Peyer's patch (tissue), 4 donors: ENCODE measurements around the gene WBP11. TPM values are rescaled to one million over a fixed set of nuclear protein-coding genes. Genes with fewer than 3 reads are reported as not detected.

Experiments used
- DNase-seq, 3 donors: peaks; one replicate each; pipeline ENCODE4 v3.0.0-alpha.2; 2017 to 2019
- H3K27ac ChIP-seq, 4 donors: fragments of 200-600 bp; sonication (generic); one replicate each; pipeline ENCODE4 v1.5.1; 2016 to 2019
- H3K27me3 ChIP-seq, 2 donors: fragments of 200-600 bp; sonication (generic); one replicate each; pipeline ENCODE4 v1.5.1; 2019
- H3K36me3 ChIP-seq, 3 donors: fragments of 200-600 bp; sonication (generic); one replicate each; pipeline ENCODE4 v1.5.1; 2016 to 2019
- H3K4me1 ChIP-seq, 4 donors: fragments of 200-600 bp; sonication (generic); one replicate each; pipeline ENCODE4 v1.5.1; 2016 to 2019
- H3K4me3 ChIP-seq, 4 donors: fragments of 200-600 bp; sonication (generic); 1 replicate in 3 of 4; 2 replicates in 1 of 4; pipeline ENCODE4 v1.5.1; 2016 to 2019; ENCODE audit warnings: mild to moderate bottlenecking in 1 of 4
- H3K9me3 ChIP-seq, 4 donors: fragments of 200-600 bp; sonication (generic); one replicate each; pipeline ENCODE4 v1.5.1; 2016 to 2019; ENCODE audit warnings: mild to moderate bottlenecking in 1 of 4
- CTCF ChIP-seq, 6 experiments: fragments of 450-650 bp in 4 of 6; fragments of 200-600 bp in 2 of 6; sonication (generic) in 1 of 6; IDR thresholded peaks; one replicate each; pipeline ENCODE4 v1.5.1; 2017 to 2019; ENCODE audit warnings: antibody characterized with exemption in 6 of 6, mild to moderate bottlenecking in 3 of 6, moderate library complexity in 1 of 6
- POLR2A ChIP-seq, 2 donors: fragments of 450-650 bp; IDR thresholded peaks; one replicate each; pipeline ENCODE4 v1.5.1; 2017; ENCODE audit warnings: antibody characterized with exemption in 2 of 2, mild to moderate bottlenecking in 2 of 2, moderate library complexity in 2 of 2
- total RNA-seq, 4 donors: library from RNA; depleted of rRNA; stranded (reverse); fragments of >200 nt; gene quantifications; one replicate each; pipeline ENCODE4 v1.1.0, GENCODE V29; 2016

The WBP11 gene
- total RNA-seq, 4 donors from 2014 or later: 12.3 to 42.9 (median 12.8) TPM

- Histone ChIP-seq H3K4me1 (no peaks in the 10 kb centered on the region), H3K27me3 (no peaks in the 10 kb centered on the region), H3K9me3 (no peaks in the 10 kb centered on the region), H3K4me3 (no peak overlapping the region), H3K36me3 (peaks cover 0 to 7% (median 0%) of the 10 kb centered on the region in 3 donors), H3K27ac (no peak overlapping the region)
- no peak for DNase-seq
- no peak for TF ChIP-seq POLR2A (IDR thresholded peaks at IDR 0.05)
- no peak for TF ChIP-seq CTCF (IDR thresholded peaks at IDR 0.05)
Measured at GRCh38 chr12:14781563-14781962, 21.7 kb downstream of the WBP11 start.

GRCh38 chr12:14780859-14781258 lies 22.4 kb downstream of the WBP11 start:
- Histone ChIP-seq H3K27me3 (no peaks in the 10 kb centered on the region), H3K9me3 (no peaks in the 10 kb centered on the region), H3K27ac (no peak overlapping the region), H3K36me3 (peaks cover 0 to under 1% (median 0%) of the 10 kb centered on the region in 3 donors), H3K4me3 (no peak overlapping the region), H3K4me1 (no peaks in the 10 kb centered on the region)
- no peak for DNase-seq
- TF ChIP-seq POLR2A (IDR thresholded peaks at IDR 0.05): no peak

- Histone ChIP-seq H3K4me3 (no peak overlapping the region), H3K36me3 (no peaks in the 10 kb centered on the region), H3K27me3 (no peaks in the 10 kb centered on the region), H3K4me1 (no peaks in the 10 kb centered on the region), H3K9me3 (no peaks in the 10 kb centered on the region), H3K27ac (no peak overlapping the region)
- no peak for DNase-seq
- TF ChIP-seq CTCF (IDR thresholded peaks at IDR 0.05) (no peak), POLR2A (IDR thresholded peaks at IDR 0.05) (no peak)
Measured at GRCh38 chr12:14779834-14780233, 23.4 kb downstream of the WBP11 start.

- no peaks in the 10 kb centered on the region for H3K4me1 ChIP-seq
- H3K27ac ChIP-seq: no peak overlapping the region
- H3K9me3 ChIP-seq: no peaks in the 10 kb centered on the region
- H3K4me3 ChIP-seq: no peak overlapping the region
- no peaks in the 10 kb centered on the region for H3K36me3 ChIP-seq
- H3K27me3 ChIP-seq: no peaks in the 10 kb centered on the region
- TF ChIP-seq POLR2A (IDR thresholded peaks at IDR 0.05) (no peak), CTCF (IDR thresholded peaks at IDR 0.05) (no peak)
- no peak for DNase-seq
Measured at GRCh38 chr12:14777271-14777670, 26.0 kb downstream of the WBP11 start.

- Histone ChIP-seq H3K27ac (peak overlapping the region in 3 of 4 donors; percentile 6 to 99 (median 94)), H3K9me3 (no peaks in the 10 kb centered on the region), H3K36me3 (no peaks in the 10 kb centered on the region), H3K27me3 (no peaks in the 10 kb centered on the region), H3K4me3 (peak overlapping the region in 2 of 4 donors; percentile 63 to 90), H3K4me1 (no peaks in the 10 kb centered on the region)
- no peak for TF ChIP-seq POLR2A (IDR thresholded peaks at IDR 0.05)
- peak in 3 of 6 experiments; percentile 6 to 20 (median 9) for TF ChIP-seq CTCF (IDR thresholded peaks at IDR 0.05)
- DNase-seq: no peak
Measured at GRCh38 chr12:14776236-14776961, 26.9 kb downstream of the WBP11 start.

GRCh38 chr12:14775636-14775980 lies 27.7 kb downstream of the WBP11 start:
- no peaks in the 10 kb centered on the region for H3K9me3 ChIP-seq
- no peak for TF ChIP-seq POLR2A (IDR thresholded peaks at IDR 0.05)
- TF ChIP-seq CTCF (IDR thresholded peaks at IDR 0.05): no peak
- no peaks in the 10 kb centered on the region for H3K27me3 ChIP-seq
- no peak for DNase-seq
- H3K4me3 ChIP-seq: peak overlapping the region; percentile 63 to 90 (median 69)
- no peaks in the 10 kb centered on the region for H3K4me1 ChIP-seq
- H3K36me3 ChIP-seq: no peaks in the 10 kb centered on the region
- peak overlapping the region; percentile 88 to 99 (median 92) for H3K27ac ChIP-seq
